Right lobe of liver (tissue), 6 donors: ENCODE measurements around the gene ZFP57. TPM values are rescaled to one million over a fixed set of nuclear protein-coding genes. Genes with fewer than 3 reads are reported as not detected.

Experiments used
- ATAC-seq, 4 donors: fragments of 200-7000 bp; cut with Tn5 transposase; one replicate each; pipeline ENCODE4 v1.9.1; 2020; ENCODE audit warnings: mild to moderate bottlenecking in 4 of 4, moderate library complexity in 4 of 4
- DNase-seq, 3 donors: peaks; one replicate each; pipeline ENCODE4 v3.0.0-alpha.2; 2020
- H3K27ac ChIP-seq, 3 donors: fragments of 200-600 bp; one replicate each; pipeline ENCODE4 v1.8.0; 2022
- H3K27me3 ChIP-seq, 2 donors: fragments of 200-600 bp; one replicate each; pipeline ENCODE4 v1.8.0; 2022
- H3K36me3 ChIP-seq, 4 donors: fragments of 200-600 bp; sonication (generic) in 1 of 4; one replicate each; pipeline versions ENCODE4 v1.5.1 to v1.8.0; 2017 to 2022; ENCODE audit warnings: control low read depth in 1 of 4
- H3K4me1 ChIP-seq, 4 donors: fragments of 200-600 bp; sonication (generic) in 1 of 4; one replicate each; pipeline versions ENCODE4 v1.5.1 to v1.8.0; 2017 to 2022; ENCODE audit warnings: control low read depth in 1 of 4
- H3K4me3 ChIP-seq, 3 donors: fragments of 200-600 bp; one replicate each; pipeline ENCODE4 v1.8.0; 2022
- H3K9me3 ChIP-seq, 4 donors: fragments of 200-600 bp; sonication (generic) in 1 of 4; one replicate each; pipeline versions ENCODE4 v1.5.1 to v1.8.0; 2017 to 2022; ENCODE audit warnings: control low read depth in 1 of 4
- POLR2A ChIP-seq: fragments of 450-650 bp; IDR thresholded peaks from one replicate; pipeline ENCODE4 v1.6.1; 2017; ENCODE audit warnings: antibody characterized with exemption, mild to moderate bottlenecking
- WGBS: methylation state at CpG from one replicate; pipeline ENCODE4 v1.1.6; 2018; ENCODE audit warnings: low coverage, low lambda C conversion rate; ENCODE audit not compliant: insufficient coverage; ENCODE audit errors: missing lambda C conversion rate; 5-methylcytosine and 5-hydroxymethylcytosine counted together
- intact Hi-C, 2 donors: fragments of 100-400 bp; cut with DNase I; formaldehyde crosslinking; loops; one replicate each; pipeline versions ENCODE4 v1.11.2 to v1.14.1; 2022
- total RNA-seq, 6 experiments: library from RNA; depleted of rRNA in 2 of 6; stranded (reverse); fragments of >200 nt in 2 of 6; fragmentation: NEBNext Ultra II Directional in 3 of 6; extraction: Animal tissue kit (Norgen Biotek cat#: 25700) in 3 of 6; gene quantifications; one replicate each; pipeline versions ENCODE4 v1.1.0 to v1.2.4, GENCODE V29; 2016 to 2023
- TF ChIP-seq, protein P1 (sequence below), 4 donors: fragments of 200-600 bp in 3 of 4; fragments of 450-650 bp in 1 of 4; IDR thresholded peaks; one replicate each; pipeline versions ENCODE4 v1.5.1 to v1.8.0; 2016 to 2022; ENCODE audit warnings: antibody characterized with exemption in 4 of 4, mild to moderate bottlenecking in 2 of 4
- donor health status: DM: no; HTN: yes; CAD: no.
- donor health status: DM: no; HTN: no; CAD: no.
- donor health status: DM: no; HTN: no; CAD: no.
- donor health status: DM: no; HTN: yes; CAD: no.
- donor health status: DM: no; HTN: yes; CAD: no.

The ZFP57 gene
- total RNA-seq, 6 experiments from 2014 or later: 0.11 to 0.31 TPM; not detected in 4

DNA sequence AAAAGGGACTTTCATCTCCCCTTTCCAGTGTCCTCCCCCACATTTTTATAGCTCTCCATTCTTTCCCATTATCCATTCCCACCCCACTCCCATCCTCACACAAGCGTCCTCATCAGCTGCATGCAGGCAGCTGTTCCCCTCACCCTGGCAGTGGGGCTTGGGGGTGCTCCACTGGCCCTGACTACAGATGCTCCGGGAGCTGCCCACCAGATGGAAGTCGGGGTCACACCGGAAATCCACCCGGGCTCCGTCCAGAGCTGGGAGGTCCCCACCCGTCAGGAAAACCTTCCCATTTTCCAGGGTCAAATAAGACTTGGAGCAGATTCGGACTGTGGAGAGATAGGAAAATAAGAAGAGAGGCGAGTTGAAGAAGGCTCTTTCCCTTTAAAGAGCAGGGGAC lies 50.6 kb downstream of the ZFP57 start:
- TF ChIP-seq, protein P1, sequence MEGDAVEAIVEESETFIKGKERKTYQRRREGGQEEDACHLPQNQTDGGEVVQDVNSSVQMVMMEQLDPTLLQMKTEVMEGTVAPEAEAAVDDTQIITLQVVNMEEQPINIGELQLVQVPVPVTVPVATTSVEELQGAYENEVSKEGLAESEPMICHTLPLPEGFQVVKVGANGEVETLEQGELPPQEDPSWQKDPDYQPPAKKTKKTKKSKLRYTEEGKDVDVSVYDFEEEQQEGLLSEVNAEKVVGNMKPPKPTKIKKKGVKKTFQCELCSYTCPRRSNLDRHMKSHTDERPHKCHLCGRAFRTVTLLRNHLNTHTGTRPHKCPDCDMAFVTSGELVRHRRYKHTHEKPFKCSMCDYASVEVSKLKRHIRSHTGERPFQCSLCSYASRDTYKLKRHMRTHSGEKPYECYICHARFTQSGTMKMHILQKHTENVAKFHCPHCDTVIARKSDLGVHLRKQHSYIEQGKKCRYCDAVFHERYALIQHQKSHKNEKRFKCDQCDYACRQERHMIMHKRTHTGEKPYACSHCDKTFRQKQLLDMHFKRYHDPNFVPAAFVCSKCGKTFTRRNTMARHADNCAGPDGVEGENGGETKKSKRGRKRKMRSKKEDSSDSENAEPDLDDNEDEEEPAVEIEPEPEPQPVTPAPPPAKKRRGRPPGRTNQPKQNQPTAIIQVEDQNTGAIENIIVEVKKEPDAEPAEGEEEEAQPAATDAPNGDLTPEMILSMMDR (IDR thresholded peaks at IDR 0.05): no peak
- TF ChIP-seq POLR2A: no peak
- H3K4me3 ChIP-seq: no peak overlapping the region
- H3K4me1 ChIP-seq: no peaks in the 10 kb centered on the region
- ATAC-seq: no peak
- 30% methylated on average over 9 of the region's 9 CpGs for WGBS
- no peaks in the 10 kb centered on the region for H3K9me3 ChIP-seq
- no peak overlapping the region for H3K27ac ChIP-seq
- DNase-seq: no peak
- peaks cover 0 to 18% of the 10 kb centered on the region in 2 donors for H3K27me3 ChIP-seq
- H3K36me3 ChIP-seq: no peaks in the 10 kb centered on the region
- intact Hi-C loops: no loop called here

DNA sequence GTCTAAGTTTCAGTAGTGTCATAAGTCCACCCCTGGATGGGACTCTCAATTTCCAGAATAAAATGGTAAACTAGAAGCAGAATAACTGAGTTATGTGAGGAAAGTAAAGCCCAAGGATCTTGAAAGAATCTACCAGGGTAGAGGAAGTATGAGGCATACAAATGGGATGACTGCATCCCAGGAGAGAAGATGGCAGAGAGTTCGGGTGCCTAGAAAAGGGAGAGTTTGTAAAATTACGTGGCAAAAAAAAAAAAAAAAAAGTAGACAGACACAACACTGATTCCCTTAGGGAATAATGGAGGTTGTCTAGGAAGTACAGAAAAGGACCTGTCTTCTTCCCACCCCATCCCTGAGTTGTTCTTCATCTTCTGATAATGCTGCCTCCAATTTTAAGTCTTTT lies 51.4 kb downstream of the ZFP57 start:
- Histone ChIP-seq H3K4me3 (no peak overlapping the region), H3K27me3 (peaks cover 0 to 18% of the 10 kb centered on the region in 2 donors), H3K4me1 (no peaks in the 10 kb centered on the region), H3K27ac (no peak overlapping the region), H3K36me3 (no peaks in the 10 kb centered on the region), H3K9me3 (no peaks in the 10 kb centered on the region)
- 46% methylated on average over 2 of the region's 2 CpGs for WGBS
- intact Hi-C loops: no loop called here
- no peak for DNase-seq
- TF ChIP-seq, protein P1 (IDR thresholded peaks at IDR 0.05): no peak
- TF ChIP-seq POLR2A: no peak
- ATAC-seq: no peak

DNA sequence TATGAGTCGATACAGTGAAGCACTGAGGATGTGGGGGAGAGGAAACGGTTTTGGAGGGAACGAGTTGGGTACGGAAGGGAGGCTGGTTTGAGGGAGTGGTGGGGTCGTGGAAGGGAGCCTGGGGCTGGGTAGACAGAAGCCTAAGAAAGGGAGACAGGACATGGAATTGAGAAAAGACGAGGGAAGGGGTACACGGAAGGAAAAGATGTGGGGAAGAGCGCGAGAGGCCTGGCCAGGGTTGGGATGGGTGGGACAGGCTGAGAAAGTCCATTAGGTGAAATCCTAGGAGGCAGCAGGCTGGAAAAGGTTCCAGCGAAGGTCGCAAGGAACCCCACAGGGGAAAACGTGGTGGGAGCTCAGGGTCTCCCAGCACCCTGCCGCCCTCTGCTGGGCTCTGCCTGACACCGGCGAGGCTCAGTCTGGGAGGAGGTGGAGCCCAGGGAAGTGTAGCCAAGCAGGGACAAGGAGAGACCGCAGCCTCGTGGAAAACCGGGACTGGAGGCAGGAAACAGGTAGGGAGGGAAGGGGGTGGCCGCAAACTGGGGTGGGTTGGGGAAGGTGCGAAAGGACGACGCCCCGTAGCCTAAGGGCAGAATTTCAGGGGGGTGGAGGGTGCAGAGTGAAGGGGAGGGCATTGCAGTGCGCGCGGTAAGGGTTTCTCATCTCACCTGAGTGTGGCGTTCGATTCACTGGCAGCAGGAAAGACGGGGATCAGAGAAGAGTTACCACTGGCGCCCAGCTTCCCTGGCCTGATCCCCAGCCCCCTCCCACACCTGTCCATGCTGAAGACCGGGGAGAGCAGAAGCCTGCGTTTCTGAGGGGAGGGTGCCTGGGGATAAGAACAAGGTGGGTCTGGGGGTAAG lies 52.3 kb downstream of the ZFP57 start:
- Histone ChIP-seq H3K27me3 (peaks cover 0 to 18% of the 10 kb centered on the region in 2 donors), H3K9me3 (no peaks in the 10 kb centered on the region), H3K4me3 (peak overlapping the region; percentile 18 to 44 (median 34)), H3K27ac (peak overlapping the region; percentile 21 to 38 (median 32)), H3K4me1 (no peaks in the 10 kb centered on the region), H3K36me3 (no peaks in the 10 kb centered on the region)
- DNase-seq (peak; percentile 63 to 79 (median 75)), ATAC-seq (peak; percentile 62 to 71 (median 66))
- 3% methylated on average over 30 of the region's 32 CpGs for WGBS
- intact Hi-C loops: no loop called here
- TF ChIP-seq, protein P1 (IDR thresholded peaks at IDR 0.05): peak; percentile 12 to 59 (median 54)
- no peak for TF ChIP-seq POLR2A

DNA sequence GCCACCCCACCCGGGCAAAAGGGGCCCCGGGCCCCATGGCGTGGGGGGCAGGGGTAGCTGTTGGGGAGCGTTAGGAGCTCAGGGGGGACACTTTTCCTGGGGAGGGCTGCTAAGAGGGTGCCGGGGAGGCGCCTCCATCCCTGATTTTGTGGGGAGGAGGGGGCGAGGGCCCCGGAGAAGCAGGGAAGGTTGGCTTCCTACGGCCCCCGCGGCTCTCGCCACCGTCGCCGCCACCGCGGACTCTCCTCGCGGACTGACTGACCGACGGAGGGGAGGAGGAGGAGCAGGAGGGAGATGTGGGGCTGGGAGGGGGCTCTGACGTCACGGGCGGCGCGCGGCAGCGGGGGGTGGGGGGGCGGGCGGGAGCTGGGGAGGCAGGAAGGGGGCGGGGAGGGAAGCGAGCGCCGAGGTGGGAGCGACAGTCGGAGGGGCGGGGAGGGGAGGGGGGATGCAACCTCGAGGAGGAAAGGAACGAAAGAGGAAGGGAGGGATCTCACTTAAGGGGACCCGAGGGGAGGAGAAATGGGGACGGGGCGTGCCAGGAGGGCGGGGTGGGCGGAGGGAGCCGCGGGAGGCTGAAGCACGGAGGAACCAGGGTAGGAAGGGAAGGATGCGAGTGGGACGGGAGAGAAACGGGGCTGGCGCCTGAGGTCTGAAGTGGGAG lies 53.1 kb downstream of the ZFP57 start:
- TF ChIP-seq, protein P1 (IDR thresholded peaks at IDR 0.05): no peak
- peak; percentile 34 for TF ChIP-seq POLR2A
- H3K36me3 ChIP-seq: no peaks in the 10 kb centered on the region
- no peaks in the 10 kb centered on the region for H3K9me3 ChIP-seq
- no peaks in the 10 kb centered on the region for H3K4me1 ChIP-seq
- H3K4me3 ChIP-seq: peak overlapping the region; percentile 20 to 44 (median 34)
- WGBS: 2% methylated on average over 44 of the region's 51 CpGs
- peaks cover 0 to 11% of the 10 kb centered on the region in 2 donors for H3K27me3 ChIP-seq
- intact Hi-C loops: no loop called here
- peak; percentile 41 to 58 (median 50) for ATAC-seq
- peak overlapping the region in 2 of 3 donors; percentile 38 to 47 for H3K27ac ChIP-seq
- peak; percentile 59 to 82 (median 68) for DNase-seq
